COLO668 (cell line): ENCODE measurements around the gene ZNF808.
"Not testable (repeated sequence)": the region's sequence is repeated elsewhere in the genome, so short reads cannot be mapped to it uniquely, and the experiment has no call there.

Source experiments
- DNase-seq: peaks from one replicate; lab custom pipeline; 2025; ENCODE audit not compliant: unreplicated experiment; lab: John Stamatoyannopoulos, UW

The ZNF808 gene

GRCh38 chr19:52592301-52592700 lies 64.8 kb downstream of the ZNF808 start:
- DNase-seq = no peak

GRCh38 chr19:52593441-52593840 lies 66.0 kb downstream of the ZNF808 start:
- DNase-seq = not testable (repeated sequence)

GRCh38 chr19:52599241-52599640 lies 71.8 kb downstream of the ZNF808 start:
- DNase-seq = no peak

GRCh38 chr19:52600639-52601024 lies 73.2 kb downstream of the ZNF808 start:
- peak; percentile 67 for DNase-seq

- peak; percentile 94 for DNase-seq
Observed at GRCh38 chr19:52601025-52601973, 73.8 kb downstream of the ZNF808 start.

- not testable (repeated sequence) for DNase-seq
Observed at GRCh38 chr19:52601974-52602366, 74.5 kb downstream of the ZNF808 start.

GRCh38 chr19:52602941-52603340 lies 75.5 kb downstream of the ZNF808 start:
- DNase-seq = no peak

GRCh38 chr19:52603558-52604207 lies 76.2 kb downstream of the ZNF808 start:
- no peak for DNase-seq
